HG03103 (cell line): Measurements from ENCODE around the gene C1R.
"Not testable (repeated sequence)": the region's sequence is repeated elsewhere in the genome, so short reads cannot be mapped to it uniquely, and the experiment has no call there.

Experiments used
- ATAC-seq: cut with Tn5 transposase; IDR thresholded peaks from one replicate; pipeline ENCODE4 v1.9.1; 2021; ENCODE audit warnings: low read depth; ENCODE audit not compliant: unreplicated experiment

C1R gene

DNA sequence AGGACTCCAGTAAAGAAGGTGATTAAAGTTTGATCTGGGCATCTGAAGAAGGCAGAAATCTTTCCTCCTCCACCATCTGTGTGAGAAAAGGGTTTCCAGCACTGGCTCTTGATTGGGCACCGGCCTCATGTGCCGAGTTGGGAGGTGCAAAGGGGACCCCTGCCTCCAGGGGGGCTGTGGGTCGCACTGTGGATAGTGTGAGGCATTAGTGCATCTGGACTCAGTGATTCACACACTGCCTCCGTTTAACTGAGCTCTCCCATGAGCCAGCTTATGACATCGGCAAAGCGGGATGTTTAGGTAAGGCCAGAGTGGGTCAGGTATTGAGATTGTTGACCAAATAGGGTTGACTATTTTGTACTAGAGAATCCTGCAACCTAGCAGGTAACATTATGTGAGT, 22.9 kb downstream of the C1R start:
- no peak for ATAC-seq

DNA sequence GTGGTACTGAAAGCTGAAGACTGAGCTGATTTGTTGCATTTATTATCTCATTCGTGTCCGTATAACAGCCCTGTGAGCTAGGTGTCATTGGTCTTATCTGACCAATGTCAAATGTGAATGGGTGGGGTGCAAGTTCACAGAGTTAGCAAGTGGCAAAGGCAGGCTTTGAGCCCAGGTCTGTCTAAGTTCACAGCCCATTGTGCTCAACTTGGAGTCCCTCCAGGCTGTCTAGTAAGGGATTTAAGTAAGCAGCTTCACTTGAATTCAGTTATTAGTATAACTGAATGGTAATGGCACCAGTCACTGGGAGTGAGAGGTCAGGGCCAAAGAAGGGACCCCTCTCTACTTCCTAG, 23.3 kb downstream of the C1R start:
- no peak for ATAC-seq

DNA sequence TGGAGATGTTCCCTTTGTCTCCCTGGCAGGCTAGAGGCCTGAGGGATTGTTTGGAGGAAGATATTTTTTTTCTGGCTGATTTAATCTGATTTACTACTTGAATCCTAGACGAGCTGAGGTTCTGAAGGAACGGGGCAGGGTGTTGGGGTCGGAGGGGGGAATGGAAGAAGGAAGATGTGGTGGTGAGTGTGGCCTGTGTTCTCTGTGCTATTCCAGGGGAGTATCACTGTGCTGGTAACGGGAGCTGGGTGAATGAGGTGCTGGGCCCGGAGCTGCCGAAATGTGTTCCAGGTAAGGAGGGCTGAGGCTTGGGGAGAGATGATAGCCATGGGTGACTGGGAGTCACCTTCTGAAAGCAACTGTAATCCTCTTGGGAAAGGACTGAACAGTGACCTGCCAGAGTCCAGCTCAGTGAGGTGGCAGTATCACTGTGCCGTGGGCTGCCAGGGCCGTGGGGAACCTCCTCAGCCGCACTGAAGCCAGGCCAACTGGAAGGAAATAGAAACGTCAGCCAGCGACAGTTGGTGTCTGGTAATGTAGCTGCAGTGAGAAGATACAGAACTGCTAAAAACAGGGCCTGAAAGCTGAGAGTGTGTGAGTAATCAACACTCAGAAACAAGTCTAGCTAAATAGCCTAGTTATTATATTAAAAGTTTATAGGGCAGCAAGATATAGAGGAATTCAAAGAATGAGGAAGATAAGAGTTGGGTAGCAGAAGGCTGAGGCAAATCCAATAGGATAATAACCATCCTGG, 23.8 kb downstream of the C1R start:
- ATAC-seq = no peak

- no peak for ATAC-seq
Observed at GRCh38 chr12:7067096-7067495, 25.1 kb downstream of the C1R start.

DNA sequence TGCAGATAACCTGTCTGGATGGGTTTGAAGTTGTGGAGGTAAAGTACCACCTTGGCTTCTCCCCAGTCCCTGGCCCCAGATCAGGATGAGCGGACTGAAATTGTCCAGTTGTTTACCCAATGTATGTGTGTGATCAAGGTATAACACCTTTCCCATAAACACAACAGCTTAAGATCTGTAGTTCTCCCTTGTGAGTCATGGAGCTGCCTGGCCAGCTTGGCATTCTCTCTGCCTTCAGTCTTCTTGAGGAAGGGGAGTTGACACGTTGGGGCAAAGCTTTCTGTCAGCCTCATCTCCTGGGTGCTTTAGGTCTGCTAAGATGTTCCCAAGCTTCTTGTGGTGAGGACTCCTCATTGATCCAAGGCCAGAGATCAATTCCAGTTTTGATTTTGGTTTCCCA, 25.6 kb downstream of the C1R start:
- ATAC-seq = no peak

DNA sequence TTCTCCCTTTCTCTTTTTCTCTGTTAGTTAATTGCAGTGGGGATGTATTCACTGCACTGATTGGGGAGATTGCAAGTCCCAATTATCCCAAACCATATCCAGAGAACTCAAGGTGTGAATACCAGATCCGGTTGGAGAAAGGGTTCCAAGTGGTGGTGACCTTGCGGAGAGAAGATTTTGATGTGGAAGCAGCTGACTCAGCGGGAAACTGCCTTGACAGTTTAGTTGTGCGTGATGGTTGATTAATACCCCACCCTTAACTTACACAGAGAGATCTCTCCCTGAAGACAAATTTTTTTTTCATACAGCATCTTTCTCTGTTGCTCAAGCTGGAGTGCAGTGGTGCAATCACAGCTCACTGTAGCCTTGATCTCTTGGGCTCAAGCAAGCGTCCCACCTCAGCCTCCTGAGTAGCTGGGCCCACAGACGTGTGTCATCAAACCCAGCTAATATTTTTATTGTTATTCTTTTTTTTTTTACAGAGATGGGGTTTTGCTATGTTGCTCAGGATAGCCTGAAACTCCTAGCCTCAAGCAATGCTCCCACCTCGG, 27.1 kb downstream of the C1R start:
- no peak for ATAC-seq

- no peak for ATAC-seq
Observed at GRCh38 chr12:7064516-7064915, 27.7 kb downstream of the C1R start.

- ATAC-seq = no peak
Observed at GRCh38 chr12:7061596-7061995, 30.6 kb downstream of the C1R start.

DNA sequence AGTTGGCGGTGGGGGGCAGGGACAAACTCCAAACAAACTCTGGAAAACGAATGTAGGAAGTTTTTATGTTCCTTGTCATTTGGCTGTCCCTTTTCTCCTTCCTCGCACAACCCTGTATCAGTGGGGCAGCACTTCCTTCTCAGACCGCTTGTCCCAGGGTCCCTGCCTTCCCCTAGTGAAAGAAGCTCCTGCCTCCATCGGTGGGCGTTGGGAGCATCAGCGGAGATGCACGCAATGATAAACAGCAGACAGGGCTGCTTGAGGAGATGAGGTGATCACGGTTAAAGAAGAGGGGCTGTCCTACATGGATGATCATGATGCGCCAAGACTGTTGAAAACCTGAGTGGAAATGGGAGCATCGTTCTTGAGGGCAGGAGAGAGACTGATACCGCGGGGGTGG, 31.1 kb downstream of the C1R start:
- ATAC-seq = no peak

GRCh38 chr12:7060353-7060954, 31.8 kb downstream of the C1R start, which contains the start of gene C1S:
Gene C1S, plus strand, starts transcription at chr12:7060718. Its CDS starts 1,195 bp downstream, at chr12:7061913.
- no peak for ATAC-seq

DNA sequence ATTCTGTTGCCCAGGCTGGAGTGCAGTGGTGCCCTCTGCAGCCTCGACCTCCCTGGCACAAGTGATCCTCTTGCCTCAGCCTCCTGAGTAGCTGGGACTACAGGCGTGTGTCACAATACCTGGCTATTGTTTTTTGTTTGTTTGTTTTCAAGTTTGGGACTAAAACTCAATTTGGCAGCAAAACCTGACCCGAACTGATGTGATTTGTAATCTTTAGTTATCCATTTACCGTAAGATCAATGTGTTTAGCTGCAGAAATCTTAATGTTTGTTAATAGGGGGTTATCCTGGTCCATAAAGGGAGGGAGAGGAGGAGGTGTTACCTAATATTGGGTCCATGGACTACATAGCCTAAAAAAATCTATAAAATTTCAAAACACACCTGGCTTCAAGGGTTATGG, 32.5 kb downstream of the C1R start:
- no peak for ATAC-seq

DNA sequence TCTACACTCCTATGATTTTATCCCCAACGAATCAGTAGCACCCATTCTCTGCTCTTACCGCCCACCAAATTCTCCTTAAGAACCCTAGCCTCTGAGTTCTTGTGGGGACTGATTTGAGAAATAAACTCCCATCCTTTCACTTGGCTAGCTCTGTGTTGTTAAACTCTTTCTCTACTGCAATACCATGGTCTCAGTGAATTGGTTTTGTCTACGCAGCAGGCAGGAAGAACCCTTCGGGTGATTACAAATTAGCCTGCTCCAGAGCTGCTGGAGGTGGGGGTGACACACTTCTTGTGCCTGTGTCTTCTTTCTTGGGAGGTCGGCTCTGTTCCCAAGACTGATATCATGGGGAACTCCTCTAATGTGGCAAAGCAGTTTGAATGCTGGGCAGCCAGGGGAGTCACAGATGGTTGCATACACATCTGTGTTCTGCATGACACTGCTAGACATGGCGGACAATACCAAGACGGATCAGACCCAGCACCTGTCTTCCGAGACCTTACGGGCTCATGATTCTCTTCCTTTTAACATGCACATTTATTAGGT, 33.3 kb downstream of the C1R start:
- ATAC-seq = no peak

DNA sequence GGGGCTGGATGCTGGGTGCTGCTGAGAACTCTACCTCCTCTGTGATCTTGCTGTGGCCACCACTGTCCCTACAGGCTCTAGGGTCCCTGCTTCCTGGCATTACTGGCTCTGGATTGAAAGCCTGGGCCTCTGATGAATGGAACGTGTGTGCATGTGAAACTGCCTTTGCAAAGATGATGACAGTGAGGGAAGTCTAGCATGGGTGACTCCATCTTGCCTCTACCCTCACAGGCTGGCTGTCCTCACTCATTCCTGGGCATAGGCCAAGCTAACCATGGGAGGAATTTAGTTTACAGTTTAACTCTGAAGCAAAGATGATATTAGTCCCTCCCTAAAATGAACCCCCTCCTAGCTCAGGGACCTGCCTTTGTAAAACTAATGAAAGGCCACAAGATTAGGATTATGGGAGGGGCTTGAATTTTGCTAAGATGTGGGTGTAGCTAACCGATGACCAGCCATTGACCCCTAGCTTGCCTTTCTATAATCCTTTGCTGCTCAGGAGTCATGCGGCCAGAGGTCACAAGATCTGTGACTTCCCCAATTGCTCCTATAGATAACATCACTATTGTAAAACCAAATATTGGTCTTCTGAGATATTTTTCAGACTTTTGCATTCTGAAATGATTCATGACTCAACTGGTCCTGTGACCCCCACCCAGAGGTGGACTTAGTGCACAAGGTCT, 33.9 kb downstream of the C1R start:
- no peak for ATAC-seq

- ATAC-seq = not testable (repeated sequence)
Observed at GRCh38 chr12:7055736-7056135, 36.5 kb downstream of the C1R start.

- no peak for ATAC-seq
Observed at GRCh38 chr12:7054925-7055324, 37.3 kb downstream of the C1R start.

- ATAC-seq = not testable (repeated sequence)
Observed at GRCh38 chr12:7049973-7050372, 42.3 kb downstream of the C1R start.

DNA sequence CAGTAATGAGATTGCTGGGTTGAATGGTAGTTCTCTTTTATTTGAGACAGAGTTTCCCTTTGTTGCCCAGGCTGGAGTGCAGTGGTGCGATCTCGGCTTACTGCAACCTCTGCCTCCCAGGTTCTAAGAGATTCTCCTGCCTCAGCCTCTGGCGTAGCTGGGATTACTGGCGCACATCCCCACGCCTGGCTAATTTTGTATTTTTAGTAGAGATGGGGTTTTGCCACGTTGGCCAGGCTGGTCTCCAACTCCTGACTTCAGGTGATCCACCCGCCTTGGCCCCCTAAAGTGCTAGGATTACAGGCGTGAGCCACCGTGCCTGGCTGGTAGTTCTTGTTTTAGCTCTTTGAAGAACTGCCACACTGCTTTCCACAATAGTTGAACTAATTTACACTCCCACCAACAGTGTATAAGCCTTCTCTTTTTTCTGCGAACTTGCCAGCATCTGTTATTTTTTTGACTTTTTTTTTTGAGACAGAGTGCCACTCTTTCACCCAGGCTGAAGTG, 42.7 kb downstream of the C1R start:
- not testable (repeated sequence) for ATAC-seq

GRCh38 chr12:7047306-7047705, 44.9 kb downstream of the C1R start:
- ATAC-seq = no peak

GRCh38 chr12:7046383-7047105, 45.7 kb downstream of the C1R start:
- ATAC-seq = no peak

- no peak for ATAC-seq
Observed at GRCh38 chr12:7045913-7046312, 46.3 kb downstream of the C1R start.
